A204.1 (cell line): ENCODE measurements around the gene NPTX1.

Experiments used
- FAIRE-seq: peaks from 2 replicates; lab custom pipeline; 2012; peaks lifted over from hg19 to GRCh38; lab: Jason Lieb, UNC

Gene NPTX1

GRCh38 chr17:80478487-80479245, 2.3 kb upstream of the NPTX1 start:
- no peak for FAIRE-seq

GRCh38 chr17:80477647-80478478, 1.5 kb upstream of the NPTX1 start:
- no peak for FAIRE-seq

- no peak for FAIRE-seq
Observed at GRCh38 chr17:80476877-80477646, 655 bp upstream of the NPTX1 start.

- FAIRE-seq: no peak
Observed at GRCh38 chr17:80474961-80475909, 1.2 kb downstream of the NPTX1 start.

- FAIRE-seq: no peak
Observed at GRCh38 chr17:80474231-80474960, 2.0 kb downstream of the NPTX1 start.

- FAIRE-seq: no peak
Observed at GRCh38 chr17:80473701-80474100, 2.7 kb downstream of the NPTX1 start.

- FAIRE-seq: no peak
Observed at GRCh38 chr17:80472996-80473395, 3.4 kb downstream of the NPTX1 start.

- FAIRE-seq: no peak
Observed at GRCh38 chr17:80471922-80472321, 4.5 kb downstream of the NPTX1 start.

DNA sequence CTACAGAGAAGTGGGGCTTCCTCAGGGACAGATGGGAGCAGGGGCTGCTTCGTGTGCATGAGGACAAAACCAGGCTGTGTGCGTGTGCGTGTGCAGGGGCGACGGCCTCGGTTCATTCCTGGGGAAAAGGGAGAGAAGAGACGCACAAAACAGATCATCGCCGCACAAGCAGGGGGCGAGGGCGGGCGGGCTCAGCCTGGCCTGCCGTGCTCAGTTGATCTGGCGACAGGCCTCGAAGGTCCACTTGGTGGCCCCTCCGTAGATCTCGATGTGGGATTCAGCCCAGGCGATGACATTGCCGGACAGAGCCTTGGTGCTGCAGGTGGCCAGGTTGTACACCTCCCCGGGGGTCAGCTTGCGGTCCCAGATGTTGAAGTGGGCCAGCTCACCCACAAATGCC, 5.8 kb downstream of the NPTX1 start:
- FAIRE-seq: no peak

DNA sequence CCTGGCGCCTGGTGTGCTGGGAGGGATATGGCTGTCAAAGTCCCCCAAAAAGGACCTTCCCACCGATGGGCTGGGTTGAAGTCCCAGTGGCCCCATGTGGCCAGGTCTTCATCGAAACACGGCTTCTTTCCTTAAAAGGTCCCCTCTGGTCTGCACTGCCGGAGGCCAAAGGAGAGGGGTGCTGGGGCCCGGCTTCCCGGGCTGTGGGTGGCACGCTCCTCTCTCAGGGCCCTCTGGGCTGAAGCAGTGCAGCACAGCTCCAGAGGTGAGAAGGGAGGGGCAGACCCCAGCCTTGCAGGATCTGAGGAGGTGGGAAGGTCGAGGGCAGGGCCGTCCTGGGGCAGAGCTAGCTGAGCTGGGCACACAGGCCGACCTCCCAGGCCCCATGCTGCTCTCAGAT, 6.7 kb downstream of the NPTX1 start:
- no peak for FAIRE-seq

DNA sequence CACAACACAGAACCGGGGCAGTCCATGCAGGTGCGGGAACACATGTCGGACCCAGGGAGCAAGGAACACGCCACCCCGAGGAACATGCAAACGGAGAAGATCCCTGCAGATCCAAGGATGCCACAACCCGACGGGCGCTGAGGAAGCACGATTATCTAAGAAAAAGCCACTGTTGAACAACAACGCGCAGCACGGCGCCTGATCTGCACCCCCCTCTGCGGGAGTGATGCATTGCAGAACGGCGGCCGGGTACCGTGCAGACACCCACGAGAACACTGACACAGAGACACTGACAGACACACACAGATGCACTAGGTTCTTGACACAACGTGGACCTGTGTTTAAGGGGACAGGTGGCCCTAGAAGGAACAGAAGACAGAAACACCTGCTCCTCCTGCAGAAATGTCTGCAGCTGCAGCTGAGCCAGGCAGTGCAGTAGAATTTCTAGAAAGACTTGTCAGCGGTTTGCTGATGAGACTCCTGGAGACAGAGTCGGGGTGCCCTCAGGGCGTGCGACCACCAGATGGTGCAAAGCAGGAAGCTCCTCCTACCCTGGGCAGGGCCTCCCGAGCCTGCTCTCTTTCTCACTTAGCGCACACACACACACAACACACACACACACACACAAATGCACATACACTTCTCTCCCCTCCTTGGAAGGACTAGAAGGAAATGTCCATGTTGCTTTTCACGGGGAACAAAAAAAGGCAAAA, 7.5 kb downstream of the NPTX1 start:
- no peak for FAIRE-seq

DNA sequence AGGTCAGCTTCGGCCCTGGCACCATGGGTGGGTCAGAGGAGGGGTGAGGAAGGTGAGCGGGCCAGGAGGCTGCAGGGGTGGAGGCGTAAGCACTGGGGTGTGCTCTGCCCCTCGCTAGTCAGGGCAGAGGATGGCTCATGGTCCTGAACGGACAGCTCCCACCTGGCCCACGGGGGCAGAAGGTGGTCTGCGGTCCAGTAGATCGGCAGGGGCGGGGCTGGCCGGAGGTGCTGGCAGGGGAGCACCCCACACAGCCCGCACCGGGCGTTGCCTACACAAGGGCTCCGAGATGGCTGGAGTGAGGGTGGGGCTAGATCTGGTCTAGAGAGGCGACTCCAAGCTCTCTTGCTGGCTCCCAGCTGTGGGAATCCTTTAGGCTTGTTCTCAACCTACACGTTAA, 8.2 kb downstream of the NPTX1 start:
- no peak for FAIRE-seq

- FAIRE-seq: no peak
Observed at GRCh38 chr17:80466188-80466705, 10.2 kb downstream of the NPTX1 start.

DNA sequence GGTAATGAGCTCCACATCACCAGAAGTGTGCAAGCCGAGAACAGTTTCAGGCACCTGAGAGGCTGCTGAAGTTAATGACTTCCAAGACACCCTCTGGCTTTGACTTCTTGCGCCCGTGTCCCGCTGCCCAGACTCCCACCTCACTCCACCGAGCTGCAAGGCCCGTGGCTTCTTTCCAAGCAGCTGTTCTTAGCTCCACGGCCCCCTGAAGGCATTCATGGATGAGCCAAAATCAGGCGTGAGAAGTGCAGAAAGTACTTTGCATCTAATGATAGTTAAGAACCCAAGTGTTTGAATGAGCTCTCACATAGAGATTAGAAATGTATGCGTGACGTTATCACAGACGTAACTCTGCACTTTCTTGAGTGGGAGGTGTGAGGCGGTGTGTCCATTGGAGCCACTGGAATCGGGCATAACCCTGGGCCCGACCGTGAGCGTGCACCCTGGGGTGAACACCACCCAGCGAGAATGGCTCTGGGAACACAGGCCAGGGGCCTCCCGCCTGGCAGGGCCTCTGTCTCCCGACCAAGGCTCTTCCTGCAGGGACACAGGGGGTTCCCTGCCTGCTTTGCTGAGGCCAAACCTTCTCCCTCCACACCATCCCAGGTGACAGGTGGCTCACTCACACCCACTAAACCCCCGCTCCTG, 11.0 kb downstream of the NPTX1 start:
- no peak for FAIRE-seq

GRCh38 chr17:80464486-80464885, 11.9 kb downstream of the NPTX1 start:
- FAIRE-seq: no peak

- FAIRE-seq: no peak
Observed at GRCh38 chr17:80463784-80464400, 12.5 kb downstream of the NPTX1 start.

- FAIRE-seq: no peak
Observed at GRCh38 chr17:80461528-80462160, 14.8 kb downstream of the NPTX1 start.

- no peak for FAIRE-seq
Observed at GRCh38 chr17:80460429-80460834, 16.0 kb downstream of the NPTX1 start.

GRCh38 chr17:80459234-80459633, 17.2 kb downstream of the NPTX1 start:
- no peak for FAIRE-seq
